WTC11 (cell line): ENCODE data around the gene CNDP2. TPM values are rescaled to one million over a fixed set of nuclear protein-coding genes. Genes with fewer than 3 reads are reported as not detected.

ENCODE experiments used
- ATAC-seq: fragments of 200-7000 bp; cut with Tn5 transposase; 2 replicates; pipeline ENCODE4 v1.10.0; 2021; ENCODE audit warnings: mild to moderate bottlenecking, moderate library complexity
- CTCF ChIA-PET: fragments of 300-600 bp; sonication (Branson Sonifier 250); formaldehyde crosslinking; loops from one replicate; lab custom pipeline; 2021; ENCODE audit warnings: antibody characterized with exemption; lab: Charles Lee
- POLR2A ChIA-PET: fragments of 350-600 bp; sonication (Branson Sonifier 250); formaldehyde crosslinking; loops from one replicate; lab custom pipeline; 2021; ENCODE audit warnings: antibody characterized with exemption; lab: Charles Lee
- DNase-seq: peaks from one replicate; pipeline ENCODE4 v3.0.0; 2021; ENCODE audit warnings: low spot score
- H3K27ac Mint-ChIP-seq: 2 replicates; pipeline ENCODE4 v1.8.0; 2021; ENCODE audit warnings: mixed read lengths
- H3K27me3 Mint-ChIP-seq: 2 replicates; pipeline ENCODE4 v1.8.0; 2021; ENCODE audit warnings: low read depth, mild to moderate bottlenecking, moderate library complexity, mixed read lengths
- H3K36me3 Mint-ChIP-seq: 2 replicates; pipeline ENCODE4 v1.8.0; 2021; ENCODE audit warnings: mixed read lengths
- H3K4me1 Mint-ChIP-seq: 2 replicates; pipeline ENCODE4 v1.8.0; 2022; ENCODE audit warnings: mixed read lengths
- H3K4me3 Mint-ChIP-seq: 2 replicates; pipeline ENCODE4 v1.8.0; 2021; ENCODE audit warnings: mild to moderate bottlenecking, moderate library complexity, mixed read lengths
- H3K9me3 Mint-ChIP-seq: 2 replicates; pipeline ENCODE4 v1.8.0; 2021; ENCODE audit warnings: mixed read lengths
- ATF2 ChIP-seq: sonication (generic); formaldehyde crosslinking; IDR thresholded peaks from 2 replicates; pipeline ENCODE4 v1.8.1; 2022; ENCODE audit warnings: low read depth, missing genetic modification reagents, borderline replicate concordance
- ELF4 ChIP-seq: sonication (generic); formaldehyde crosslinking; IDR thresholded peaks from 2 replicates; pipeline ENCODE4 v1.8.1; 2022; ENCODE audit warnings: low read depth, mild to moderate bottlenecking, moderate library complexity, missing genetic modification reagents
- EMX1 ChIP-seq: fragments of 250-450 bp; sonication (Bioruptor Pico); IDR thresholded peaks from 2 replicates; pipeline ENCODE4 v1.8.0; 2021; ENCODE audit warnings: mild to moderate bottlenecking
- FOXP4 ChIP-seq: sonication (generic); formaldehyde crosslinking; IDR thresholded peaks from 2 replicates; pipeline ENCODE4 v1.8.0; 2022; ENCODE audit warnings: mild to moderate bottlenecking, missing genetic modification reagents
- KAT7 ChIP-seq: sonication (generic); formaldehyde crosslinking; IDR thresholded peaks from 2 replicates; pipeline ENCODE4 v1.8.1; 2023; ENCODE audit warnings: missing genetic modification reagents, mild to moderate bottlenecking, borderline replicate concordance
- MLX ChIP-seq: sonication (generic); formaldehyde crosslinking; IDR thresholded peaks from 2 replicates; pipeline ENCODE4 v1.8.1; 2023; ENCODE audit warnings: mild to moderate bottlenecking, missing genetic modification reagents, moderate library complexity
- NR1H2 ChIP-seq: sonication (generic); formaldehyde crosslinking; IDR thresholded peaks from 2 replicates; pipeline ENCODE4 v1.9.0; 2021; ENCODE audit warnings: mild to moderate bottlenecking, moderate library complexity, missing genetic modification reagents
- SMAD3 ChIP-seq: sonication (generic); formaldehyde crosslinking; IDR thresholded peaks from 2 replicates; pipeline ENCODE4 v1.8.0; 2022; ENCODE audit warnings: missing genetic modification reagents, mild to moderate bottlenecking, borderline replicate concordance
- STAT6 ChIP-seq: sonication (generic); formaldehyde crosslinking; conservative IDR thresholded peaks from 2 replicates; pipeline ENCODE4 v1.8.1; 2023; ENCODE audit warnings: mild to moderate bottlenecking, low read depth, missing genetic modification reagents, moderate library complexity
- ZBTB43 ChIP-seq: sonication (generic); formaldehyde crosslinking; IDR thresholded peaks from 2 replicates; pipeline ENCODE4 v1.8.1; 2023; ENCODE audit warnings: mild to moderate bottlenecking, missing genetic modification reagents
- ZNF532 ChIP-seq: fragments of 250-450 bp; sonication (Bioruptor Pico); IDR thresholded peaks from 2 replicates; pipeline ENCODE4 v1.9.0; 2021; ENCODE audit warnings: mild to moderate bottlenecking, borderline replicate concordance
- total RNA-seq: library from RNA; stranded (reverse); gene quantifications from 3 replicates; pipeline ENCODE4 v1.2.3, GENCODE V29; 2021

The CNDP2 gene
- total RNA-seq, 1 experiment from 2014 or later = 248 TPM

- TF ChIP-seq STAT6 (CRISPR knock-in tag) = no peak
- TF ChIP-seq ZBTB43 (CRISPR knock-in tag) = no peak
- no peak for TF ChIP-seq SMAD3
- no peak for TF ChIP-seq ZNF532 (CRISPR knock-in tag)
- TF ChIP-seq ATF2 (CRISPR knock-in tag) = no peak
- no peak for TF ChIP-seq ELF4 (CRISPR knock-in tag)
- no peak for TF ChIP-seq FOXP4 (CRISPR knock-in tag)
Observed at GRCh38 chr18:74515620-74516231, 19.6 kb downstream of the CNDP2 start (continued).

GRCh38 chr18:74516271-74517235 is 20.4 kb downstream of the CNDP2 start:
- no peaks in the 10 kb centered on the region for H3K4me1 Mint-ChIP-seq
- ATAC-seq (no peak), DNase-seq (no peak)
- POLR2A ChIA-PET = no interaction called here
- no peaks in the 10 kb centered on the region for H3K27me3 Mint-ChIP-seq
- peaks cover 13% of the 10 kb centered on the region for H3K9me3 Mint-ChIP-seq
- H3K36me3 Mint-ChIP-seq = peaks cover 77% of the 10 kb centered on the region
- CTCF ChIA-PET = no interaction called here
- no peak overlapping the region for H3K4me3 Mint-ChIP-seq
- no peak overlapping the region for H3K27ac Mint-ChIP-seq
- TF ChIP-seq ATF2 (CRISPR knock-in tag) = no peak
- no peak for TF ChIP-seq NR1H2 (CRISPR knock-in tag)
- TF ChIP-seq MLX (CRISPR knock-in tag) = no peak
- TF ChIP-seq KAT7 (CRISPR knock-in tag) = no peak
- no peak for TF ChIP-seq ZNF532 (CRISPR knock-in tag)
- TF ChIP-seq EMX1 (CRISPR knock-in tag) = no peak
